Neural progenitor cell (in vitro differentiated cells): Measurements from ENCODE around the gene C7orf33. TPM values are rescaled to one million over a fixed set of nuclear protein-coding genes. Genes with fewer than 3 reads are reported as not detected.

Experiments
- DNase-seq: peaks from one replicate; pipeline ENCODE4 v3.0.0-alpha.2; 2016; ENCODE audit warnings: low spot score
- H2AFZ ChIP-seq: fragments of 200-600 bp; sonication (generic); replicated peaks from 2 replicates; pipeline ENCODE4 v1.6.1; 2016; ENCODE audit warnings: antibody characterized with exemption
- H3F3A ChIP-seq: fragments of 200-600 bp; sonication (generic); 2 replicates; pipeline ENCODE4 v1.6.1; 2016; ENCODE audit warnings: antibody characterized with exemption, low read depth
- H3K27ac ChIP-seq: fragments of 200-600 bp; sonication (generic); 2 replicates; pipeline ENCODE4 v1.5.1; 2016; ENCODE audit warnings: mild to moderate bottlenecking
- H3K27me3 ChIP-seq: fragments of 200-600 bp; sonication (generic); 2 replicates; pipeline ENCODE4 v1.6.1; 2016; ENCODE audit warnings: mild to moderate bottlenecking, moderate library complexity
- H3K36me3 ChIP-seq: fragments of 200-600 bp; sonication (generic); 2 replicates; pipeline ENCODE4 v1.5.1; 2016
- H3K4me1 ChIP-seq: fragments of 200-600 bp; sonication (generic); 2 replicates; pipeline ENCODE4 v1.6.1; 2016; ENCODE audit warnings: mixed run types
- H3K4me2 ChIP-seq: fragments of 200-600 bp; sonication (generic); 2 replicates; pipeline ENCODE4 v1.6.1; 2016
- H3K4me3 ChIP-seq: fragments of 200-600 bp; sonication (generic); 2 replicates; pipeline ENCODE4 v1.5.1; 2016
- H3K79me2 ChIP-seq: fragments of 200-600 bp; sonication (generic); 2 replicates; pipeline ENCODE4 v1.6.1; 2016; ENCODE audit warnings: low read depth
- H3K9ac ChIP-seq: fragments of 200-600 bp; sonication (generic); 2 replicates; pipeline ENCODE4 v1.6.1; 2016
- H3K9me3 ChIP-seq: fragments of 200-600 bp; sonication (generic); 2 replicates; pipeline ENCODE4 v1.5.1; 2016; ENCODE audit warnings: low read depth
- H4K20me1 ChIP-seq: fragments of 200-600 bp; sonication (generic); 2 replicates; pipeline ENCODE4 v1.6.1; 2016; ENCODE audit warnings: low read depth
- H3K27ac Mint-ChIP-seq: 3 replicates; pipeline ENCODE4 v1.8.0; 2021; ENCODE audit warnings: mixed read lengths
- H3K27me3 Mint-ChIP-seq: 2 replicates; pipeline ENCODE4 v1.8.0; 2022; ENCODE audit warnings: low read depth, mild to moderate bottlenecking, inconsistent platforms, moderate library complexity, mixed read lengths; ENCODE audit not compliant: insufficient read depth
- H3K36me3 Mint-ChIP-seq: 3 replicates; pipeline ENCODE4 v1.8.0; 2021; ENCODE audit warnings: mixed read lengths
- H3K4me1 Mint-ChIP-seq: 3 replicates; pipeline ENCODE4 v1.8.0; 2021; ENCODE audit warnings: mixed read lengths
- H3K4me3 Mint-ChIP-seq: 3 replicates; pipeline ENCODE4 v1.8.0; 2021; ENCODE audit warnings: mild to moderate bottlenecking, moderate library complexity, mixed read lengths
- H3K9me3 Mint-ChIP-seq: 3 replicates; pipeline ENCODE4 v1.8.0; 2020; ENCODE audit warnings: mixed read lengths
- CTCF ChIP-seq: fragments of 200-600 bp; sonication (generic); IDR thresholded peaks from 2 replicates; pipeline ENCODE4 v1.5.1; 2017; ENCODE audit warnings: antibody characterized with exemption, mild to moderate bottlenecking
- EZH2 ChIP-seq: fragments of 200-600 bp; sonication (generic); IDR thresholded peaks from 2 replicates; pipeline ENCODE4 v1.6.1; 2017; ENCODE audit warnings: antibody characterized with exemption, mild to moderate bottlenecking, moderate library complexity
- EZH2phosphoT487 ChIP-seq: fragments of 200-600 bp; sonication (generic); IDR thresholded peaks from 2 replicates; pipeline ENCODE4 v1.6.1; 2017; ENCODE audit warnings: antibody characterized with exemption
- total RNA-seq: library from RNA; depleted of rRNA; stranded (reverse); fragments of >200 nt; gene quantifications from 2 replicates; pipeline ENCODE4 v1.2.3, GENCODE V29; 2015; ENCODE audit warnings: low replicate concordance

Gene C7orf33
- total RNA-seq: not detected in 2 replicates

DNA sequence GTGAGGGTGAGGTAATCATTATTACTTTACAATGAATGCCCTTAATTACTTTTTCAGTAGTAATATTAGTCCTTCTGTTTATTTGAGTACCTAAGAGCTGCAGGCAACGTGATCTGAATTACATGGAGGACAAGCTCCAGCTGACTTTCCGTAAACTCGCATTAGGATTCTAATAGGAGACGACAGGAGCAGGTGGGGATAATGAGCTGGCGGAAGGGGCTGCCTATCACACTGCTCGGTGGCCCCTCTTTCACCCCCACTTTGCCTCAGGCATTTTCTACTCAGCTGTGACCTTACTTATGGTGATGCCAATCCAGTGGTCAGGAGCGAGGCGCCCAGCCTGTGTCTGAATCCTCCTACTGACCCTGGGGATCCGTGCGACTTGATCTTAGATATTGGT is at the start of gene C7orf33:
Gene C7orf33 (plus strand): TSS at position 296 of the 400 bp plus-strand sequence. CDS start 160 bp downstream, outside the sequence.
- Histone ChIP-seq H3K27ac (no peak within 1 kb of the TSS), H3K4me3 (no peak within 1 kb of the TSS), H3F3A (peaks cover 21% of the 10 kb centered on the region), H3K9me3 (no peaks in the 10 kb centered on the region), H3K79me2 (no peaks in the 10 kb centered on the region), H3K27me3 (no peaks in the 10 kb centered on the region), H3K9ac (no peak within 1 kb of the TSS), H2AFZ (no peak within 1 kb of the TSS), H4K20me1 (no peaks in the 10 kb centered on the region), H3K36me3 (no peaks in the 10 kb centered on the region), H3K4me1 (peaks cover 20% of the 10 kb centered on the region), H3K4me2 (no peak within 1 kb of the TSS)
- peak within 1 kb of the TSS; percentile 55 for H3K27ac Mint-ChIP-seq
- no peak for DNase-seq
- no peaks in the 10 kb centered on the region for H3K36me3 Mint-ChIP-seq
- peaks cover 5% of the 10 kb centered on the region for H3K9me3 Mint-ChIP-seq
- TF ChIP-seq EZH2: no peak
- no peak for TF ChIP-seq EZH2phosphoT487
- no peak for TF ChIP-seq CTCF
- H3K4me3 Mint-ChIP-seq: peak within 1 kb of the TSS; percentile 4
- H3K4me1 Mint-ChIP-seq: peaks cover 39% of the 10 kb centered on the region
- peaks cover 21% of the 10 kb centered on the region for H3K27me3 Mint-ChIP-seq

- Mint-ChIP-seq H3K27me3 (no peaks in the 10 kb centered on the region), H3K4me3 (no peak overlapping the region), H3K9me3 (no peaks in the 10 kb centered on the region), H3K4me1 (peaks cover 17% of the 10 kb centered on the region), H3K27ac (no peak overlapping the region), H3K36me3 (no peaks in the 10 kb centered on the region)
- Histone ChIP-seq H3K79me2 (no peaks in the 10 kb centered on the region), H4K20me1 (no peaks in the 10 kb centered on the region), H3K9me3 (no peaks in the 10 kb centered on the region), H3K27ac (no peak overlapping the region), H2AFZ (no peak overlapping the region), H3K4me1 (peaks cover 10% of the 10 kb centered on the region), H3K4me3 (no peak overlapping the region), H3K4me2 (no peak overlapping the region), H3K9ac (no peak overlapping the region), H3K36me3 (no peaks in the 10 kb centered on the region), H3K27me3 (no peaks in the 10 kb centered on the region), H3F3A (peaks cover 11% of the 10 kb centered on the region)
- DNase-seq: no peak
- TF ChIP-seq CTCF (no peak), EZH2phosphoT487 (no peak), EZH2 (no peak)
Measured at GRCh38 chr7:148541891-148542504, 48.6 kb upstream of the C7orf33 start.

GRCh38 chr7:148543302-148543701 is 47.3 kb upstream of the C7orf33 start:
- Mint-ChIP-seq H3K4me1 (peaks cover 7% of the 10 kb centered on the region), H3K9me3 (no peaks in the 10 kb centered on the region), H3K27me3 (no peaks in the 10 kb centered on the region), H3K36me3 (peaks cover 2% of the 10 kb centered on the region), H3K4me3 (no peak overlapping the region), H3K27ac (no peak overlapping the region)
- Histone ChIP-seq H3K4me1 (peaks cover 10% of the 10 kb centered on the region), H2AFZ (no peak overlapping the region), H3K36me3 (no peaks in the 10 kb centered on the region), H3K4me2 (no peak overlapping the region), H3K9ac (no peak overlapping the region), H3K9me3 (no peaks in the 10 kb centered on the region), H3K27ac (no peak overlapping the region), H3K27me3 (no peaks in the 10 kb centered on the region), H3K79me2 (no peaks in the 10 kb centered on the region), H4K20me1 (no peaks in the 10 kb centered on the region), H3K4me3 (no peak overlapping the region), H3F3A (peaks cover 11% of the 10 kb centered on the region)
- no peak for DNase-seq
- TF ChIP-seq EZH2: no peak
- TF ChIP-seq CTCF: no peak
